Measurements from ENCODE around the gene SLC49A3.
"Not testable (repeated sequence)": the region's sequence is repeated elsewhere in the genome, so short reads cannot be mapped to it uniquely, and the experiment has no call there.

SLC49A3 gene

DNA sequence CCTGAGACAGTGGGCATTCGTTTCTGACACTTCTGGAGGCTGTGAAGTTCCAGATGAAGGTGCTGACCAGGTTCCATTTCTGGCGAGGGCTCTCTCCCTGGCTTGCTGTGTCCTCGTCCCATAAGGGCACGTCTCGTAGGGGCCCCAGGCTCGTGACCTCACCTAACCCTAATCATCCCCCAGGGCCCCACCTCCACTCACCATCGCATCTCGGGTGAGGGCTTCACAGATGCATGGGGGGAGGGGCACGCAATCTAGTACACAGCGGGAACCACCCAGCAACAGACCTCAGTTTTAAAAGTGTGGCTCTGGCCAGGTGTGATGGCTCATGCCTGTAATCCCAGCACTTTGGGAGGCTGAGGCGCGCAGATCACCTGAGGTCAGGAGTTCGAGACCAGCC, 41.5 kb downstream of the SLC49A3 start:
- H3K4me3 ChIP-seq (ENCODE audit: low read depth, low read length), result no peak overlapping the region
- no peak for DNase-seq (ENCODE audit: low read depth)

DNA sequence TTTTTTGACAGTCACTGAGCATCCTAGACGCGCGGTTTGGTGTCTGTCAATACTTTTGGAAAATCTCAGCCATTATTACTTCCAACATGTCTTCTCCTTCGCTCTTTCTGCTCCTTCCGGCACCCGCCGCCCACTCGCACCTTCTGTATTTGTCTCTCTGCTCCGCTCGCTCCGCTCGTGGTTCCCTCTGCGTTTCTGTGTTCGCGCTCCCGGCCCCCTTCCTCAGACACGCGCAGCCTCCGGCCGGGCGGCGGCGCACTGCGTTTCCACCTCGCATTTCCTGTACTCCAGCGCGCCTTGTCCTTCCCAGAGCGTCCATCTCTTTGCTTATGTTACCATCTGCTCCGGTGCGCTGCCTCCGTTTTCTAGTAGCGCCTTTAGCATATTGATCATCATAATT, 42.5 kb downstream of the SLC49A3 start:
- DNase-seq (ENCODE audit: low read depth), result no peak
- H3K4me3 ChIP-seq (ENCODE audit: low read depth, low read length), result no peak overlapping the region

DNA sequence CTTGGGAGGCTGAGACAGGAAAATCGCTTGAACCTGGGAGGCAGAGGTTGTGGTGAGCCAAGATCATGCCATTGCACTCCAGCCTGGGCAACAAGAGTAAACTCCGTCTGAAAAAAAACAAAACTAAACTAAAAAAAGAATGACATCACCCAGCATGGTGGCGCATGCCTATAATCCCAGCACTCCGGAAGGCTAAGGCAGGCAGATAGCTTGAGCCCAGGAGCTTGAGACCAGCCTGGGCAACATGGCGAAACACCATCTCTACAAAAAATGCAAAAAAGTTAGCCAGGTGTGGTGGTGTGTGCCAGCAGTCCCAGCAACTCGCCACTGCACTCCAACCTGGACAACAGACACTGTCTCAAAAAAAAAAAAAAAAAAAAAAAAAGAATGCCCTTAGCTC, 46.6 kb downstream of the SLC49A3 start:
- not testable (repeated sequence) for DNase-seq (ENCODE audit: low read depth); H3K4me3 ChIP-seq (ENCODE audit: low read depth, low read length)

DNA sequence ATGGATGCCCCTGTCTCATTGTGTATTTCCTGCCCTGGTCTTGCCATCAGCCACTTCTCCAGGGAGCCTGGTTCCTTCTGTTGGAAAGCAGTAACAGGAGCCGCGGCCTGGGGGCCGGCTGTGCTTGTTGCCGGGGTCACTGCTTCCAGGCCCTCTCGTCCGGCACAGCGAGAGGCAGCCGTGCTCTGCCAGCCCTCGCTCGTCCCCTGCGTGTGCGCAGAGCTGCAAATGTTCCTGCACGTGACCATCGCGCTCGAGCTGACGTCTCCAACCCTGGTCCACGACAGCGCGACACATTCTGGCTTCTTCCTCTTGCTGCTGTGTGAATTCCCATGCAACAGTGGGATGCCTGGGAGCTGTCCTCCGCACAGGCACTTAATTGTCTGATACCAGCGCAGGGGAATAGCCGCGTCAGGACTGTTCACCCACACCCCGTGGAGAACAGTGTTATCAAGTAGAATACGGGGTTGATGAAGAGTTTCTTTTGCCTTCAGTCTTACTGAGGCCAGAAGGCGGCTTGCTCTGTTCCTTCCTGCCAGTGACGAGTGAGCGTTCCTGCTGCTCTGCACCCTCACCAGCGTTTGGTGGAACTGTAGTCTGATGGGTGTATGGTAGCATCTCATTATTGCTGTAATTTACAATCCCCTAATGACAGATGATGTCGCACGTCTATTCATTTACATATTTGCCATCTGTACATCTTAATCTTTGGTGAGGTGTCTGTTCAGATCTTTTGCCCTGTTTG, 51.2 kb downstream of the SLC49A3 start:
- no peak for DNase-seq (ENCODE audit: low read depth)
- no peak overlapping the region for H3K4me3 ChIP-seq (ENCODE audit: low read depth, low read length)

DNA sequence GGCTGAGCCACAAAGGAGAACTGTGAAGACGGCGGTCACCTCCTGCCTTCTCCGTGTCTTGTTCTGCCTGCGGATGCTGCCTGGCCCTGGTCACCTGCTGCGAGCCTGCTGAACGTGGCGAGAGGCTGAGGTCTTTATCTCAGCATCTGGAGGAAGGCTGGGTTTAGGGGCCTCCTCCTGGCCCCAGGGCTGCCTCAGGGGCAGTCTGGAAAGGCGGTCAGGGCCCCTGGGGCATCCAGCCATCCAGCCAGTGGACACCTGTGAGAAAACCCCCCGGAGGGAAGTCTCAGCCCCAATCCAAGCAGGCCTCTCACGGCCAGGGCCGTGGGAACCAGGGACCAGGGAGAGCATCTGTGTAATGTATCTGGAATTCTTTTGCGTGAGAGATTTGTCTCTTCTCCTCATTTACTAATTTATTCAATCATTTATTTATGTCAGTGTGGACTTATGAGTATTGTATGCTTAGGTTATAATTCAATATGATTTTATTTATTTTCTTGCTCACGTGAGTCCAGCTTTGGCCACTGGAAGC, 52.3 kb downstream of the SLC49A3 start:
- no peak overlapping the region for H3K4me3 ChIP-seq (ENCODE audit: low read depth, low read length)
- no peak for DNase-seq (ENCODE audit: low read depth)

DNA sequence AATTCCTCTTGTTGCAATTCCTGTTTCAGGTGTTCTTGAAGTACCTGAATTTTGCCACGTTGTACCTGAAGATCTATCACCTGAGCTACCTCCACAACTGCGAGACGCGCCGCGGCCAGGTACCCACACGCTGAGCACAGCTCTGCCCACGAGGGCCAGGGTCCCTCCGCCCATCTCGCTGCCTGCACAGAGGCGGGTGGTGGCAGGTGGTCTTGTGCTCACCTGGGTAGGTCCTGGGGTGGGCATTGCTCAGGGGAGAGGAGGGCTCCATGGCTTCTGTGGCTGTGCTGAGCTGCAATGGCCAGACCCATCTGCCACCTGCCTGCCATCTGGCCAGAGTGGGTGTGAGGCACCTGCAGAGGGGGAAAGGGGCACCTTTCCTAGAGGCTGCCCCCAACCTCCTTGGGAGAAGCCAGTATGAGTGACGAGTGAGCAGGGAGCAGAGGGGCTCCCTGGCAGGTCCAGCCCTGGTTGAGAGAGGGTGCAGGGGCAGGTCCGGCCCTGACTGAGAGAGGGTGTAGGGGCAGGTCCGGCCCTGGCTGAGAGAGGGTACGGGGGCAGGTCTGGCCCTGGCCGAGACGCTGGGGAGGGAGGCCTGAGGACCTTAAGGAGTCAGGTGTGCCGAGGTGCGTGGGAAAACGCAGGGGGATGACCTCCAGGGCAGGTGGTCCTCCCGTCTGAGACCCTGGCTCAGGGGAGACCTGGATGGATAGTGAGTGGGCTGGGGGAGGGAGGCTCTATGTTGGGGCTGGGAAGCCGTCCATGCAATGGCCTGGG, 52.9 kb downstream of the SLC49A3 start:
- H3K4me3 ChIP-seq (ENCODE audit: low read depth, low read length), result no peak overlapping the region
- no peak for DNase-seq (ENCODE audit: low read depth)

DNA sequence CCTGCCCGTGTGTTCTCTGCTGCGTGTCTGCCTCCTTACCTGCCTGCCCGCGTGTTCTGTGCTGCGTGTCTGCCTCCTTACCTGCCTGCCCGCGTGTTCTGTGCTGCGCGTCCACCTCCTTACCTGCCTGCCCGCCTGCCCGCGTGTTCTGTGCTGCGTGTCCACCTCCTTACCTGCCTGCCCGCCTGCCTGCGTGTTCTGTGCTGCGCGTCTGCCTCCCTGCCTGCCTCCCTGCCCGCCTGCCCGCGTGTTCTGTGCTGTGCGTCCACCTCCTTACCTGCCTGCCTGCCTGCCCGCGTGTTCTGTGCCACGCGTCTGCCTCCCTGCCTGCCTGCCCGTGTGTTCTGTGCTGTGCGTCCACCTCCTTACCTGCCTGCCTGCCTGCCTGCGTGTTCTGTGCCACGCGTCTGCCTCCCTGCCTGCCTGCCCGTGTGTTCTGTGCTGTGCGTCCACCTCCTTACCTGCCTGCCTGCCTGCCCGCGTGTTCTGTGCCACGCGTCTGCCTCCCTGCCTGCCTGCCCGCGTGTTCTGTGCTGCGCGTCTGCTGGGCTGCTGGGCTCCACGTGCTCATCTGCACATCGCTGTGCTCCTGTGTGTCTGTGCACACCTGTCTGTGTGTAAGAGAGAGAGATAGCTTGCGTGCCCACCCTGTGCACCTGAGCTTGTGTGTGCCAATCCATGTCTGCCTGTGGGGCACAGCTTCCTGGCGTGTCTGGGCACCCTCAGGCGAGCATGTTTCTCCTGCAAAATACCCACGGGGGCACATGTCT, 53.7 kb downstream of the SLC49A3 start:
- H3K4me3 ChIP-seq (ENCODE audit: low read depth, low read length); DNase-seq (ENCODE audit: low read depth): not testable (repeated sequence)

DNA sequence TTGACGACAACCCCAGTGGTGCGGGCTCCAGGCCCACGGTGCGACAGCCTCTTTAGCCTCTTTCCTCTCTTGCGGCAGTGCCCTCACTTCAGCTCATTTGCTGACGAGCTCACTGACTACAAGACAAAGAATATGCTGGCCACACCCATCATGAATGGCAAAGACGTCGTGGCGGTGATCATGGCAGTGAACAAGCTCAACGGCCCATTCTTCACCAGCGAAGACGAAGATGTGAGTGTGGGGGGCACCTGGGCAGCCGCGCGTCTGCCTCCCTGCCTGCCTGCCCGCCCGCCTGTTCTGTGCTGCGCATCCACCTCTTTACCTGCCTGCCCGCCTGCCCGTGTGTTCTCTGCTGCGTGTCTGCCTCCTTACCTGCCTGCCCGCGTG, 54.4 kb downstream of the SLC49A3 start:
- no peak for DNase-seq (ENCODE audit: low read depth)
- no peak overlapping the region for H3K4me3 ChIP-seq (ENCODE audit: low read depth, low read length)

DNA sequence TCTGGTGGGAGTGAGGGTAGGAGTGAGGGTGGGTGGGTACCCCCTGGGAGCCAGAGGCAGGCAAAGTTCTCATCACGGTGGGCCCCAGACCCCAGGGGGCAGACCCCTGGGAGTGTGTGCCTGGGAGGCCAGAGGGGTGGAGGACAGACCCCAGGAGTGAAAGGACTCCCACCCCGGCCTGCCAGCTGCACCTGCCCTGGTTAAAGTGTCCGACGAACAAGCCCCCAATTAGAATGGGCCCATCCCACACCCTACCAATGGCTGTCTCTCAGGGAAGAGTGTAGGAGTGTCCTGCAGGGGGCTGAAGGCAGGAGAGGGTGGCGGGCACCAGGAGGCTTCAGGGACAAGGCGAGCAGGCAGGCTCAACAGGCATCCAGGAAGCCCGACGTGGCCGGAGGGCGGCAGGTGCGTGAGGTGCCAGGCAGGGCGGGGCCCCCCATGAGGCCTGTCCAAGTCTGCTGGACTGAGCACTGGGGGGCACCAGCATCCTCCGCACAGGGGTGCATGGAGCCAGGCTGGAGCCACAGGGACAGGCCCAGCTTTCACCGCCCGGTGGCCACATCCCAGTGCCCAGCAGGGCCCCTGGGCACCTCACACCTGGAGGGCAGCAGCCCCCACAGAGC, 54.9 kb downstream of the SLC49A3 start:
- H3K4me3 ChIP-seq (ENCODE audit: low read depth, low read length), result no peak overlapping the region
- DNase-seq (ENCODE audit: low read depth), result no peak

DNA sequence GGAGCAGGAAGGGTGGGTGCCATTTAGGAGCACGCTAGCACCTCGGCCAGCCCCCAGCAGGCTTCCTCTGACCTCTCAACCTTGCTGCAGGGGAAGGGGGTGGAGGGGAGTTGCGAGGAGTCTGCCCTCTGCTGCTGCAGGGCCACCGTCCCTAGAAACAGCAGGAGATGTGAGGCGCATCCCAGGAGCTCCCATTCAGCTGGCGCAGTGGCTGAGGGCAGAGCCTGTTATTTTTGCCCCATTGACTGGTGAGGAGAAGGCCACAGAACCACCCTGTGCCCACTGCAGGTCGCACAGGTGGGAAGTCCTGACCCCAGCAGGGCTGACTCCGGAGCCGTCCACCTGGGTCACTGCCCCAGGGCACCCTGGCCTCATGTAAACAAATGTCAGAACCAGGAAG, 55.5 kb downstream of the SLC49A3 start:
- no peak for DNase-seq (ENCODE audit: low read depth)
- H3K4me3 ChIP-seq (ENCODE audit: low read depth, low read length), result no peak overlapping the region

DNA sequence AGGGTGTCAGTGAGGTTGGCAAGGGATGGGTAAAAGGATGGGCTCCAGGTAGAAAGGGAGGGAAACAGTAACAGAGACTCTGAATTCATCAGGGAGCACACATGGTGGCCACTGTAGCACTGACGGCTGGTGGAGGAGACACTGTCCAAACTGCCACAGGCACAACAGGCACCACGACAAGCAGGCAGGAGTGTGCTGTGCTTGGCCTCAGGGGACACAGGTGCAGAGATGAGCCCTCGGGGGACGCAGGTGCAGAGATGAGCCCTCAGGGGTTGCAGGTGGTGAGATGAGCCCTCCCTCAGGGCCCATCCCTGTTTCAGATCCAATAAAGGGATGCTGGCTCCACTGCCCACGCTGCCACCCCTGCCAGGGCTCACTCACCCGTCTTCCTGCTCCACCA, 56.0 kb downstream of the SLC49A3 start:
- no peak overlapping the region for H3K4me3 ChIP-seq (ENCODE audit: low read depth, low read length)
- DNase-seq (ENCODE audit: low read depth), result no peak

DNA sequence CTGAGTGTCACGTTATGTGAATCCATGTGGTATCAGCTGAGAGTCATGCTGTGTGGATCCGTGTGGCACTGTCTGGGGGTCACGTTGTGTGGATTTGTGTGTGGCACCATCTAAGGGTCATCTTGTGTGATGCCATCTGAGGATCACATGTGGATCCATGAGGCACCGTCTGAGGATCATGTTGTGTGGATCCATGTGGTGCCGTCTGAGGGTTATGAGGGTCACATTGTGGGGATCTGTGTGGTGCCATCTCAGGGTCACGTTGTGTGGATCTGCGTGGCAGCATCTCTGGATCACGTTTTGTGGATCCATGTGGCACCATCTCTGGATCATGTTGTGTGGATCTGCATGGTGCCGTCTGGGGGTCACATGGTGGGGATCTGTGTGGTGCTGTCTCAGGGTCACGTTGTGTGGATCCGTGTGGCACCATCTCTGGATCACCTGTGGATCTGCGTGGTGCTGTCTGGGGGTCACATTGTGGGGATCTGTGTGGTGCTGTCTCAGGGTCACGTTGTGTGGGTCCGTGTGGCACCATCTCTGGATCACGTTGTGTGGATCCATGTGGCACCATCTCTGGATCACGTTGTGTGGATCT, 56.7 kb downstream of the SLC49A3 start:
- DNase-seq (ENCODE audit: low read depth), result no peak
- no peak overlapping the region for H3K4me3 ChIP-seq (ENCODE audit: low read depth, low read length)

Data from skeletal muscle cell (primary cell).